ENCODE results near the gene ZBP1.

DNA sequence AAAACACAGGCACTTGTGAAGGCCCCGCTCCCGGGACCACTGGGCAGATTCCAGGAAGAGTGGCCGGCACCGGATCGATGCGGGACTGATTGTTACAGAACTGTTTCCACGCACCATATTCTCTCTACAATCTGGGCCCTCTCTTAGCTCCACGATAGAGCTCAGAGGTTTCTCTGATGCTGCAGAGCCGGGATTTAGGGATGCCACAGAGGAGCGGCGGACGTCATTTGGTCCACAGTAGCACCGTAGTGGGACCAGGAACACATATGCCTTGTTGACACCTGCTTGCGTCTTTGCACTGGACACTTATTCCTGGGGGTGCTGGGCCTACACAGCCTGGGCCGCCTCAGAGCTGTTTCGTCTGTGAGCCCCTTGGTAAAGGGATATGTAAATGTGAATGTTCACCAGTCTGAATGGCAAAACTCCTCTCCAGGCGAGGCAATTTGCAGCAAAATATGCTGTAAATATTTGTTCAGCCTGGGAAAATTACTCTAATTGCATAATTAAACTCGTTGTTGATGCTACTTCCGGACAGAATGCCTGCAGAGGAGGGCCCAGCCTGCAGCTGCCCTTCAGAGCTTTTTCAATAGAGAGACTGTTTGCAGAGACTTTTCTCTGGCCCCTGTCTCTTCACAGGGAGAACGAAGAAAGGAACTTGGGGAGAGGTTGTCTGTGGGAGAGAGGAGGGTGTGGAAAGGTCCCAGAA, 49.9 kb downstream of the ZBP1 start:
- TF ChIP-seq, protein P1, sequence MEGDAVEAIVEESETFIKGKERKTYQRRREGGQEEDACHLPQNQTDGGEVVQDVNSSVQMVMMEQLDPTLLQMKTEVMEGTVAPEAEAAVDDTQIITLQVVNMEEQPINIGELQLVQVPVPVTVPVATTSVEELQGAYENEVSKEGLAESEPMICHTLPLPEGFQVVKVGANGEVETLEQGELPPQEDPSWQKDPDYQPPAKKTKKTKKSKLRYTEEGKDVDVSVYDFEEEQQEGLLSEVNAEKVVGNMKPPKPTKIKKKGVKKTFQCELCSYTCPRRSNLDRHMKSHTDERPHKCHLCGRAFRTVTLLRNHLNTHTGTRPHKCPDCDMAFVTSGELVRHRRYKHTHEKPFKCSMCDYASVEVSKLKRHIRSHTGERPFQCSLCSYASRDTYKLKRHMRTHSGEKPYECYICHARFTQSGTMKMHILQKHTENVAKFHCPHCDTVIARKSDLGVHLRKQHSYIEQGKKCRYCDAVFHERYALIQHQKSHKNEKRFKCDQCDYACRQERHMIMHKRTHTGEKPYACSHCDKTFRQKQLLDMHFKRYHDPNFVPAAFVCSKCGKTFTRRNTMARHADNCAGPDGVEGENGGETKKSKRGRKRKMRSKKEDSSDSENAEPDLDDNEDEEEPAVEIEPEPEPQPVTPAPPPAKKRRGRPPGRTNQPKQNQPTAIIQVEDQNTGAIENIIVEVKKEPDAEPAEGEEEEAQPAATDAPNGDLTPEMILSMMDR (IDR thresholded peaks at IDR 0.05): no peak
- no peak for TF ChIP-seq RCOR1 (IDR thresholded peaks at IDR 0.05; ENCODE audit: low read length)
- TF ChIP-seq GABPA (IDR thresholded peaks at IDR 0.05; ENCODE audit: low read depth): no peak
- TF ChIP-seq, protein P2, sequence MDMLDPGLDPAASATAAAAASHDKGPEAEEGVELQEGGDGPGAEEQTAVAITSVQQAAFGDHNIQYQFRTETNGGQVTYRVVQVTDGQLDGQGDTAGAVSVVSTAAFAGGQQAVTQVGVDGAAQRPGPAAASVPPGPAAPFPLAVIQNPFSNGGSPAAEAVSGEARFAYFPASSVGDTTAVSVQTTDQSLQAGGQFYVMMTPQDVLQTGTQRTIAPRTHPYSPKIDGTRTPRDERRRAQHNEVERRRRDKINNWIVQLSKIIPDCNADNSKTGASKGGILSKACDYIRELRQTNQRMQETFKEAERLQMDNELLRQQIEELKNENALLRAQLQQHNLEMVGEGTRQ (IDR thresholded peaks at IDR 0.05; ENCODE audit: borderline replicate concordance, low read depth, low read length): no peak
- TF ChIP-seq RAD21 (IDR thresholded peaks at IDR 0.05; ENCODE audit: low read length): no peak
- no peak for TF ChIP-seq JUND (IDR thresholded peaks at IDR 0.05)
- TF ChIP-seq, protein P3, sequence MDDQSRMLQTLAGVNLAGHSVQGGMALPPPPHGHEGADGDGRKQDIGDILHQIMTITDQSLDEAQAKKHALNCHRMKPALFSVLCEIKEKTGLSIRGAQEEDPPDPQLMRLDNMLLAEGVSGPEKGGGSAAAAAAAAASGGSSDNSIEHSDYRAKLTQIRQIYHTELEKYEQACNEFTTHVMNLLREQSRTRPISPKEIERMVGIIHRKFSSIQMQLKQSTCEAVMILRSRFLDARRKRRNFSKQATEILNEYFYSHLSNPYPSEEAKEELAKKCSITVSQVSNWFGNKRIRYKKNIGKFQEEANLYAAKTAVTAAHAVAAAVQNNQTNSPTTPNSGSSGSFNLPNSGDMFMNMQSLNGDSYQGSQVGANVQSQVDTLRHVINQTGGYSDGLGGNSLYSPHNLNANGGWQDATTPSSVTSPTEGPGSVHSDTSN (IDR thresholded peaks at IDR 0.05): no peak
- TF ChIP-seq, protein P4, sequence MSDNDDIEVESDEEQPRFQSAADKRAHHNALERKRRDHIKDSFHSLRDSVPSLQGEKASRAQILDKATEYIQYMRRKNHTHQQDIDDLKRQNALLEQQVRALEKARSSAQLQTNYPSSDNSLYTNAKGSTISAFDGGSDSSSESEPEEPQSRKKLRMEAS (IDR thresholded peaks at IDR 0.05; ENCODE audit: low read depth): no peak
- no peak for TF ChIP-seq MXI1 (IDR thresholded peaks at IDR 0.05; ENCODE audit: low read depth, low read length)
- no peak for TF ChIP-seq TAF1 (IDR thresholded peaks at IDR 0.05; ENCODE audit: borderline replicate concordance, low read depth, low read length)
- no peak for TF ChIP-seq YY1 (IDR thresholded peaks at IDR 0.05; ENCODE audit: low read depth)
- TF ChIP-seq EP300 (IDR thresholded peaks at IDR 0.05; ENCODE audit: borderline replicate concordance in 1 of 2, low read depth in 1 of 2, low read length in 1 of 2): no peak
- no peak for TF ChIP-seq NRF1 (IDR thresholded peaks at IDR 0.05; ENCODE audit: low read depth, low read length)
- no peak for TF ChIP-seq TEAD4 (IDR thresholded peaks at IDR 0.05; ENCODE audit: borderline replicate concordance, insufficient read depth)
